GM06990 (cell line): ENCODE results near the gene LY9.

Experiments
- DNase-seq: peaks from one replicate; pipeline ENCODE4 v3.0.0-alpha.2; 2011; ENCODE audit not compliant: insufficient read length; ENCODE audit errors: extremely low read depth
- H3K27me3 ChIP-seq: replicated peaks from 2 replicates; pipeline ENCODE4 v1.6.0; 2011; ENCODE audit warnings: low read length; ENCODE audit not compliant: control insufficient read depth, insufficient read depth
- H3K36me3 ChIP-seq: 2 replicates; pipeline ENCODE4 v1.5.1; 2011; ENCODE audit warnings: low read length; ENCODE audit not compliant: control insufficient read depth, insufficient read depth
- H3K4me3 ChIP-seq: replicated peaks from 2 replicates; pipeline ENCODE4 v1.5.1; 2011; ENCODE audit warnings: low read depth, mild to moderate bottlenecking, control low read depth, low read length
- CTCF ChIP-seq: IDR thresholded peaks from 2 replicates; pipeline ENCODE4 v1.5.1; 2011; ENCODE audit warnings: low read length, control low read depth, mild to moderate bottlenecking, inconsistent platforms; ENCODE audit not compliant: insufficient read depth, poor library complexity, severe bottlenecking

Gene LY9

GRCh38 chr1:160826546-160826945 is 30.6 kb downstream of the LY9 start:
- no peaks in the 10 kb centered on the region for H3K27me3 ChIP-seq
- DNase-seq = no peak
- H3K4me3 ChIP-seq = no peak overlapping the region
- no peak for TF ChIP-seq CTCF
- no peaks in the 10 kb centered on the region; the same call in 1 of the 2 replicates for H3K36me3 ChIP-seq

GRCh38 chr1:160827418-160827817 is 31.4 kb downstream of the LY9 start:
- no peaks in the 10 kb centered on the region; the same call in 1 of the 2 replicates for H3K36me3 ChIP-seq
- no peak for TF ChIP-seq CTCF
- no peak for DNase-seq
- H3K27me3 ChIP-seq = no peaks in the 10 kb centered on the region
- H3K4me3 ChIP-seq = no peak overlapping the region

GRCh38 chr1:160829766-160830165 is 33.8 kb downstream of the LY9 start:
- Histone ChIP-seq H3K36me3 (no peaks in the 10 kb centered on the region; the same call in 1 of the 2 replicates), H3K27me3 (no peaks in the 10 kb centered on the region), H3K4me3 (no peak overlapping the region)
- no peak for TF ChIP-seq CTCF
- DNase-seq = no peak

- peak; percentile 87 for TF ChIP-seq CTCF
- Histone ChIP-seq H3K4me3 (no peak overlapping the region), H3K27me3 (no peaks in the 10 kb centered on the region), H3K36me3 (no peaks in the 10 kb centered on the region; the same call in 1 of the 2 replicates)
- peak; percentile 29 for DNase-seq
Observed at GRCh38 chr1:160830321-160831153, 34.6 kb downstream of the LY9 start.

GRCh38 chr1:160834945-160835565 is 39.1 kb downstream of the LY9 start:
- H3K27me3 ChIP-seq = no peaks in the 10 kb centered on the region
- DNase-seq = no peak
- peak; percentile 64 for TF ChIP-seq CTCF
- no peaks in the 10 kb centered on the region for H3K36me3 ChIP-seq
- no peak overlapping the region for H3K4me3 ChIP-seq
